Astrocyte of the cerebellum (primary cell): ENCODE data around the gene GDI1.

ENCODE experiments used
- DNase-seq: peaks from one replicate; pipeline ENCODE4 v3.0.0-alpha.2; 2011; ENCODE audit warnings: low read depth
- H3K4me3 ChIP-seq: 2 replicates; pipeline ENCODE4 v1.5.1; 2011; ENCODE audit warnings: mild to moderate bottlenecking, low read depth, low read length, moderate library complexity
- in situ Hi-C: cut with HindIII; loops from 2 replicates; pipeline ENCODE4 v1.10.0; 2017; ENCODE audit warnings: low sequenced_read_pairs
- TF ChIP-seq, protein P1 (sequence below): IDR thresholded peaks from 2 replicates; pipeline ENCODE4 v1.5.1; 2012; ENCODE audit warnings: low read length, low read depth, moderate library complexity, mild to moderate bottlenecking; ENCODE audit errors: missing control alignments

GDI1 gene

DNA sequence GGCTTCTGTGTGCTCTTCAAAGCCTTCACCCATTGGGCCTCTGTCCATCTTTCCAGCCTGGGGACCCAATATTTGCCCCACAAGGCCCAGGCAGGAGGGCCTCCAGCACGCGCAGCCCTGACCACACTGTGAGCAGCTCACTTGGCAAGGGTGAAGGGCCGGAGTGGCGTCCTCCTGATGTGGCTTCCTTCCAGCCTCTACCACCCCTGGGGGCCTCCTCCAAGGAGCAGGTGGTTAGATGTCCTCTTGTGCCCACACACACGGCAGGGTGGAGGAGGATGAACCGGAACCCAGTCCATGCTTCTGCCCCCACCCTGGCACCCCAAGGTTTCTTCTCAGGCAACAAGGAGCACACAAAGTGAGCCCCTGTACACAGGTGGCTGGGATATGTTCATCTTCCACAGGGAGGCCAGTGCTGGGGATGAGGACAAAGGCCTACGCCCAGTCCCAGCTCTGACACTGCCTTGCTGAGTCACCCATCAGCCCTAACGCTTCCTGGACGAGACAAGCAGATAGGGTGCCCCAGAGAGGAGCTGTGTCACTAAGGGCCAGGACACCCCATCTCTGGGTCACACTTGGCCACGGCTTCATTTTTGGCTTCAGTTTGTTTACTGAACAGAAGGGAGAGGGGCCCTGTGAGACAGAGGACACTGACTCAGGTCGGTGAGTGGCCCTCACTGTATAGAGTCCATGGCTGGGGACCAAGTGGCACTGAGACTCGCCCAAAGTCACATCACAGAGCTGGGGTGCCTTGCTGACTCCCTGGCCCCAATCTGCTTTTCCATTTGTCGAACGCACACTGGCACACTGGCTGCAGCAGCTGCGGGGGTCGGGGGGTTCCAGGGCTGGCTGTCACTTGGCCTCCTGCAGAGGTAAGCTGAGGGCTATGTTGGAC lies 47.5 kb downstream of the GDI1 start:
- TF ChIP-seq, protein P1, sequence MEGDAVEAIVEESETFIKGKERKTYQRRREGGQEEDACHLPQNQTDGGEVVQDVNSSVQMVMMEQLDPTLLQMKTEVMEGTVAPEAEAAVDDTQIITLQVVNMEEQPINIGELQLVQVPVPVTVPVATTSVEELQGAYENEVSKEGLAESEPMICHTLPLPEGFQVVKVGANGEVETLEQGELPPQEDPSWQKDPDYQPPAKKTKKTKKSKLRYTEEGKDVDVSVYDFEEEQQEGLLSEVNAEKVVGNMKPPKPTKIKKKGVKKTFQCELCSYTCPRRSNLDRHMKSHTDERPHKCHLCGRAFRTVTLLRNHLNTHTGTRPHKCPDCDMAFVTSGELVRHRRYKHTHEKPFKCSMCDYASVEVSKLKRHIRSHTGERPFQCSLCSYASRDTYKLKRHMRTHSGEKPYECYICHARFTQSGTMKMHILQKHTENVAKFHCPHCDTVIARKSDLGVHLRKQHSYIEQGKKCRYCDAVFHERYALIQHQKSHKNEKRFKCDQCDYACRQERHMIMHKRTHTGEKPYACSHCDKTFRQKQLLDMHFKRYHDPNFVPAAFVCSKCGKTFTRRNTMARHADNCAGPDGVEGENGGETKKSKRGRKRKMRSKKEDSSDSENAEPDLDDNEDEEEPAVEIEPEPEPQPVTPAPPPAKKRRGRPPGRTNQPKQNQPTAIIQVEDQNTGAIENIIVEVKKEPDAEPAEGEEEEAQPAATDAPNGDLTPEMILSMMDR, result no peak
- no peak for DNase-seq
- in situ Hi-C loops, result loop anchor here (5.0 kb wide), 1 partner anchor 37 kb away; no protein-coding TSS in a partner anchor
- no peak overlapping the region for H3K4me3 ChIP-seq

DNA sequence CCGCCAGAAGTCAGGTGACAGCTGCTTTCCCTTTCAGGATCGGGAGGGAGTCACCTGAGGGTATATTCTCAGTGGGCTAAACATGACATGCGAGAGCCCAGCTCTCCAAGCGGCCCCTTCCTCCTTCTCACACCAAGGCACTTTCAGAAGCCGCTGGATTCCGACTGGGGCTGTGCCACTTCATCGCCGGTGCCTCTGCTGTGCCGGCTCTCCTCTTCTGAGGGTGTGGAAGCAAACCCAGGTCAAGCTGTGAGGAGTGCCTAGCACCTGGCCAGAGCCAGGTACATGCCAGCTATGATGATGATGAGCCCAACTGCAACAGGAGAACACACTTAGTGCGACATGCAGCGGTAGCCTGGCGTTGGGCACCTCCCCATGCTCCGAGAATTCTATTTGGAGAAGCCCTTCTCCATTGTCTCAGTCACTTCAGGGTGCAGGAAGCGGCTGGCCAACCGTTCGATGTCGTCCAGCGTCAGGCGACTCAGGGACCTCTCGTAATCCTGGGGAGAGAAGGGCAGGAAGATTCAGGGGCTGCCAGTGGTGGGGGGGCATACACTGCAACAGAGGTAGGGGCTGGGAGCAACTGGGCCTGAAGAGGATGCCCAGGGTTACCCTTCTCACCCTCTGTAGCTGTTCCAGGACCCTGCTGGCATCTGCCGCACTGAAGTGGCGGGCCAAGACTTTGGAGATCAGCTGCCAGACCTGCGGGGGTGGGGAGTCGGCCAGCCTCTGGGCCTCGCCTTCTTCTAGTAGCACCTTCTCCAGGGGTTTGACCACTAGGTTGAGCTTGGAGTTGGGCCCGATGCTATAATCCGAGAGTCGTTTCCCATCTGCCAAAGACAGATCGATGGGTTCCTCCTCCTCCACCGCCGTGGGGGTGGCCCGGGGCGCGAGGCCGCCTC lies 48.4 kb downstream of the GDI1 start:
- H3K4me3 ChIP-seq, result peak overlapping the region; percentile 46
- TF ChIP-seq, protein P1, result no peak
- in situ Hi-C loops, result loop anchor here (5.0 kb wide), 1 partner anchor 38 kb away; no protein-coding TSS in a partner anchor
- DNase-seq, result no peak

DNA sequence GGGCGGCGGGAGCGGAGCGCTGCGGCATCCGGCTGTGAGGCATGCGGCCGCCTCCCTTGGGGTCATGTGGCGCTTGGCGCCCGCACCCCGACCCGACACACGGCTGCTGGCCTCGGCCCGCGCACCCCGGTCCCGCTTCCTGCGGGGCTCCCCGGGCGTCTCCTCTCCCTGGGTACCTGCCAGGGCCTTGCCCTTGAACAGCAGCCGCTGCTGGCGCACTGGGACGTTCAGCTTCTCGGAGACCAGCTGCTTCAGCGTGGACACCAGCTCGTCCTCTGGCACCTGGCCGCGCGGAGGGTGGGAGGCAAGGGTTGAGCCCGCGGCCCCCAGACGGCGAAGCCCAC lies 49.1 kb downstream of the GDI1 start:
- in situ Hi-C loops, result loop anchor here (5.0 kb wide), 1 partner anchor 39 kb away; no protein-coding TSS in a partner anchor
- TF ChIP-seq, protein P1, result no peak
- no peak for DNase-seq
- peak overlapping the region; percentile 46 for H3K4me3 ChIP-seq

DNA sequence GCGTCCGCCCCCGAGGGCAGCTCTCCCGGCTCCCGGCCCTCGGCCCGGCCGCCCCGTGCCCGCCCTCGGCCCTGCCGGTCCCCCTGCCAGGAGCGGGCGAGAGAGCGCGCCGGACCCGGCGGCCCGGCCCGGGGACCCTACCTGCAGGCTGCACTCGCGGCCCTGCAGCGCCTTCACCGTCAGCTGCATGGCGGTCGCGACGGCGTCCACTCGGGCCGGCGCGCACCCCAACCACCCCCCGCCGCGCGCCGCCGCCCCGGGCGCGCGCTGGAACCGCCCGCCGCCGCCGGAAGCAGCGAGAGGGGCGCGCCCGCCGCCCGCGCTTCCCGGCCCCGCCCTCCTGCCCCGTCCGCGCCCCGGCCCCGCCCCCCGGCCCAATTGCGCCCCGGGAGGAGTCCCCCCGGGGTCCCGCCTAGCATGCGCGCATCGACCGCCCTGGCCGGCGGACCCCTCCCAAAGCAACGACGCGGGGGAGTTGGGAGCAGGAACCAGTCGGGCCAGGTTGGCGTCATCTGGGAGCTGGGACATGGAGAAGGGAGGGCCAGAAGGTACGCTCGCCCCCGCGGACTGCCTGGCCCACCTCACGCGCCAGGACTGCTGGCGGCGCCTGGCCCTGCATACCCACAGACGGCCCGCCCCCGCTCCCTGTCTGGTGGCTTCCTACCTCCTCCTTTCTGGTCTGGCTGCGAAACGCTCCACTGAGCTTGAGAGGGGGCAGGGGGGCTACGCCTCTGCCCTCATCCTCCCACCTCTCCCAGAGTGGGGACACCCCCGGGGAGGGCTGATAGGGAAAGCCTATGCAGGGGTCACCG lies 49.6 kb downstream of the GDI1 start, which contains the start of gene UBL4A:
Gene UBL4A, minus strand, starts transcription at position 220 of the 812 bp plus-strand sequence. Its CDS starts 31 bp downstream, at position 189.
- H3K4me3 ChIP-seq, result peak within 1 kb of the TSS; percentile 46
- no peak for DNase-seq
- in situ Hi-C loops, result loop anchor here (5.0 kb wide), 1 partner anchor 39 kb away; no protein-coding TSS in a partner anchor
- TF ChIP-seq, protein P1, result no peak

DNA sequence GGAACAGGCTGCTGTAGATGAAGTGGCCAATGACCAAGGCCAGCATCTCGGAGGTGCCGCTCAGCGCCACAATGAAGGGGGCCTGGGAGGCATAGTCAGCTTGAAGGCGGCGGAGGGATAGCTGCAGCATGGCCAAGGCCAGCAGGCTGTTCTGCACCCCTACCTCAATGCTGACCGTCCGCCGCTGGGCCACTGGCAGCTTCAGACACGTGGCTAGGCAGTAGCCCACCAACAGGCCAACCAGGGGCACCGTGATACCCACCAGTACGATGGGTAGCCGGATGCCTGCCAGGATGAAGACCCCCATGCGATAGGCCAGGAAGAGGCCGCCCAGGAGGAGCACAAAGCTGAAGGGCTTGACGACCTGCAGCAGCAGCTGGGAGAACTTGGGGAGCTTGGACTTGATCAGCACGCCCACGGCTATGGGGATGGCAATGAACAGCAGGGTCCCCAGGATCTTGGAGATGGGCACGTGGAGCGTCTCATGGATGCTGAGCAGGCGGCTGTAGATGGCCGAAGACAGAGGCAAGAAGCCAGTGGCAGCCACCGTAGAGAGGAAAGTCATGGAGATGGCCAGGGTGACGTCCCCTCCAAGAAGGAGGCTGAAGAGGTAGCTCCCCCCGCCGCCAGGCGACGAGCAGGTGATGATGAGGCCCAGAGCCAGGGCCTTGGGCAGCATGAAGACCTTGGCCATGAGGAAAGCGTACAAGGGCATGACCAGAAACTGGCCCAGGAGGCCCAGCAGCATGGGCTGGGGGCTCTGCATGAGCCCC lies 50.8 kb downstream of the GDI1 start:
- no peak overlapping the region for H3K4me3 ChIP-seq
- TF ChIP-seq, protein P1, result no peak
- in situ Hi-C loops, result loop anchor here (5.0 kb wide), 1 partner anchor 40 kb away; no protein-coding TSS in a partner anchor
- no peak for DNase-seq
